GM18867 (cell line): ENCODE results near the gene PCDHAC1.

ENCODE experiments used
- ATAC-seq: cut with Tn5 transposase; IDR thresholded peaks from one replicate; pipeline ENCODE4 v1.9.1; 2021; ENCODE audit warnings: mild to moderate bottlenecking, moderate library complexity; ENCODE audit not compliant: unreplicated experiment

Gene PCDHAC1

GRCh38 chr5:140966293-140967225, 40.5 kb downstream of the PCDHAC1 start, which contains the start of gene PCDHAC2:
Gene PCDHAC2 (plus strand): TSS chr5:140966476. CDS start chr5:140966767, 291 bp downstream.
- no peak for ATAC-seq

- no peak for ATAC-seq
Observed at GRCh38 chr5:140967226-140967893, 41.3 kb downstream of the PCDHAC1 start.

GRCh38 chr5:140969880-140970279, 43.8 kb downstream of the PCDHAC1 start:
- ATAC-seq, result no peak

- ATAC-seq, result no peak
Observed at GRCh38 chr5:140973550-140973949, 47.5 kb downstream of the PCDHAC1 start.

GRCh38 chr5:140977003-140977402, 50.9 kb downstream of the PCDHAC1 start:
- no peak for ATAC-seq

GRCh38 chr5:140978260-140978659, 52.2 kb downstream of the PCDHAC1 start:
- ATAC-seq, result no peak

- no peak for ATAC-seq
Observed at GRCh38 chr5:140978983-140979382, 52.9 kb downstream of the PCDHAC1 start.
